GM19023 (cell line): ENCODE results near the gene GOLGA6A.

ENCODE experiments used
- ATAC-seq: cut with Tn5 transposase; IDR thresholded peaks from one replicate; pipeline ENCODE4 v1.9.1; 2021; ENCODE audit warnings: mild to moderate bottlenecking, moderate library complexity; ENCODE audit not compliant: unreplicated experiment

GOLGA6A gene

DNA sequence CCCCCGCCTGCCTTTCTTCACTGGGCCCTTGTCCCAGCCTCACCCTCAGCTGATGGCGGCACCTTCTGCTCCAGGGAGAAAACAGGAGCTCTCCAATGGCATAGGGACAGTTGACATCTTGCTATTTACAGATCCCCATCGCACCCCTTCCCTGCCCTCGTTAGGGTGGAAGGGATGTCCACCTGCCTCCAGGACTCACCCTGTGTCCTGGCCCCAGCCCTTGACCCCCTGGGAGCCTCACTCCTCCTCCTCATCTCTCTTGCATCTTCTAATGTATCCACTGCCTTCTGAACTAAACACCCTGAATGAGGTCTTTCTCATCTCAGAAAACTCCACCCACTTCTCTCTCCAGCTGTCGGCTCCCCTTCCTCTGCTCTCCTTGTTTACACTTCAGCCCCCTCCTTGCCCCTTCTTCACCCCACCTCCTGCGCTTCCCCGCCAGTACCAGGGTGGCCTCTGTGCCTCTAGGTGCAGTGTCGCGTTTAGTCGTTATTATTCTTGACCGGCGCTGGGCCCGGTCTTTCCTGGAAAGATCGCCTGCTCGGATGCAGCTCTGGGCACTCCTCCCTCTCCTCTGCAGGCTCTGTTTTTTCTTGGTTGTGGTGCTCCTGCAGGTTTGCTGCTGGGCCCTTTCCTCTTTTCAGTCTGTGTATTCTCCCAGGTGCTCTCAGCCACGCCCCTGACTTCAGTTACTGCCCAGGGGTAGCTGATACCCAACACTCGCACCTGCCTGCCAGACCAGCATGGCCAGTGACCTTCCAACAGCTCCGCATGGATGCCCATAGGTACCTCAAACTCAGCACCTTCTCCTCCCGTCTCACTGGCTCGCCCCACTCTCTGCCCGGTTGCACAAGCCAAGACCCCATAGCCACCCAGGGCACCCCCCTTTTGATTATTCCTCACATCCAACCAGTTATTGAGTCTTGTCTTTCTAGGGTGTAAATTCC is 44.9 kb downstream of the GOLGA6A start:
- ATAC-seq: no peak

DNA sequence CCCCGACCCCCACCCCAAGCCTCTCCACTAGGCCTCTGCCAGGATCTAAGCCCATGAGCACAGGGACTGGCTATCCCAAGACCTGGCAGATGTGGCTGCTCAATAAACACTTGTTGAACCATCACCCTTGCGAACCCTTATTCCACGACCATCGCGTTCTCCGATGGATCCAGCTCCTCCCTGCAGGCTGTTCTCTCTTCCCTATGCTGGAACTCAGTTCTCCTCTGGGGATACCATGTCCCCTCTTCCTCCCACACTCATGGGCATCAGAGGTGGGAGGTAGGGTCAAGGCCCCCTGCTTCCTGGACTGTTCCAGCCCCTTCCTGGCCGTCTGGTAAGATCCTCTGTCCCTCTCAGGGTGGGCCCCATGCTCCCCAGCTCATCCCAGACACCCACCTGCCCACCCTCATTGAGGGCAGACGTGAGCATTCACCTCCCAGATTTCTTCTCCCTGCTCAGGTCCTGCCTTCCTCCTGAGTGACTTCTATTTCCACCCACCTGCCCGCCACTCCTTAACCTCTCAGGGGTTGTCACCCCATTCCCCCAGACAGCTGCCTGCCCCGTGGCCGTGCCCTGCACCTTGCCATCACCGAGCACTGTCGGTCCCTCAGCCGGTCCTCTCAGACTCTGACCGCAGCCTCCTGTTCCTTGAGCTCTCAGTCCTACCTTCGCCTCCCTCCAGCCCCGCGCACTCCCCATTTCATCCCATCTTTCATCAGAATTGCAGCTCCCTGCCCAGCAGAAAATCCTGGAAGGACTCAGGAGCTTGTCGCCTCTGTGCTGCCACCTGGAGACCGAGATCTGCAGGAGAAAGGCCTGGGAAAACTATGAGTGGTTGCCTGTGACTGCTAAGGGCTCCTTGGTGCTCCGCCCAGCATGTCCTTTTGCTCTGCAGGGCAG is 45.8 kb downstream of the GOLGA6A start:
- ATAC-seq: no peak

DNA sequence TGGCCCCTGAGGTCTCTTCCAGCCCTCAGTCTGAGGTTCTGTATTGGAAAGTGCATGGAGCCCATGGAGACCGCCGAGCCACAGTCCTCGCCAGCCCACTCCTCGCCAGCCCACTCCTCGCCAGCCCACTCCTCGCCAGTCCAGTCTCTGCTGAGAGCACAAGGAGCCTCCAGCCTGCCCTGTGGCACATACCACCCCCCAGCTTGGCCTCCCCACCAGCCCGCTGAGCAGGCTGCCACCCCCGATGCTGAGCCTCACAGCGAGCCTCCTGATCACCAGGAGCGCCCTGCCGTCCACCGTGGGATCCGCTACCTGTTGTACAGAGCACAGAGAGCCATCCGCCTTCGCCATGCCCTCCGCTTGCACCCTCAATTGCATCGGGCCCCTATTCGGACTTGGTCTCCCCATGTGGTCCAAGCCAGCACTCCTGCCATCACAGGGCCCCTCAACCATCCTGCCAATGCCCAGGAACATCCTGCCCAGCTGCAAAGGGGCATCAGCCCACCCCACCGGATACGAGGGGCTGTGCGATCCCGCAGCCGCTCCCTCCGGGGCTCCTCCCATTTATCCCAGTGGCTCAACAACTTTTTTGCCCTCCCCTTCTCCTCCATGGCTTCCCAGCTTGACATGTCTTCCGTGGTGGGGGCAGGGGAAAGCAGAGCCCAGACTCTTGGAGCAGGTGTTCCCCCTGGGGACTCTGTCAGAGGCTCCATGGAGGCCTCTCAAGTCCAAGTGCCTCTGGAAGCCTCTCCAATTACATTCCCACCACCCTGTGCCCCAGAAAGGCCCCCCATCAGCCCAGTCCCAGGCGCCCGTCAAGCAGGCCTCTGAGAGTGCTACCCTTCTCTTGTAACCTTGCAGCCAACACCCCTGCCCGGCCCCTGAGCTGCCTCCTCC is 47.0 kb downstream of the GOLGA6A start:
- no peak for ATAC-seq

DNA sequence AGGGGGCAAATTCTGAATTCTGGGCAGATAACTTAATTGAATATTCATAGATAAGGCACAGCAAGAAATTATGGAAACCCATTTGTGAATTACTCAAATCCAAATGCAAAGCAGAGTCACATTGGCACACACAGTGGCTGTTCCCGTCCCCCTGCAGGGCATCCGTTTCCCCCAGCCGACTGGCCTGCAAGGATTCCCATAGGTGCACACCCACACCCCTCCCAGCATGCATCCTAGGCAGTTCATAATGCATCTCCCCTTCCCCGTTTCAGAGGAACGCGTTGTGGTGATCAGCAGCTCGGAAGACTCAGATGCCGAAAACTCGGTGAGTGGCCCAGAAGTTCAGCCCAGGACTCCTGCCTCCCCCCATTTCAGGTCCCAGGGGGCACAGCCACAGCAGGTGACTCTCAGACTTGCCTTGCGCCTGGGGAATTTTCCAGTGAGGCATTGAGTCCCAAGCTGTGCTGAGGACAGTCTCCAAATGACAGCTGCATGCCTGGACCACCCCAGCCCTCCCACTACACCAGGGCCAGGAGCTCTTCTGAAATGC is 48.1 kb downstream of the GOLGA6A start:
- ATAC-seq: no peak

DNA sequence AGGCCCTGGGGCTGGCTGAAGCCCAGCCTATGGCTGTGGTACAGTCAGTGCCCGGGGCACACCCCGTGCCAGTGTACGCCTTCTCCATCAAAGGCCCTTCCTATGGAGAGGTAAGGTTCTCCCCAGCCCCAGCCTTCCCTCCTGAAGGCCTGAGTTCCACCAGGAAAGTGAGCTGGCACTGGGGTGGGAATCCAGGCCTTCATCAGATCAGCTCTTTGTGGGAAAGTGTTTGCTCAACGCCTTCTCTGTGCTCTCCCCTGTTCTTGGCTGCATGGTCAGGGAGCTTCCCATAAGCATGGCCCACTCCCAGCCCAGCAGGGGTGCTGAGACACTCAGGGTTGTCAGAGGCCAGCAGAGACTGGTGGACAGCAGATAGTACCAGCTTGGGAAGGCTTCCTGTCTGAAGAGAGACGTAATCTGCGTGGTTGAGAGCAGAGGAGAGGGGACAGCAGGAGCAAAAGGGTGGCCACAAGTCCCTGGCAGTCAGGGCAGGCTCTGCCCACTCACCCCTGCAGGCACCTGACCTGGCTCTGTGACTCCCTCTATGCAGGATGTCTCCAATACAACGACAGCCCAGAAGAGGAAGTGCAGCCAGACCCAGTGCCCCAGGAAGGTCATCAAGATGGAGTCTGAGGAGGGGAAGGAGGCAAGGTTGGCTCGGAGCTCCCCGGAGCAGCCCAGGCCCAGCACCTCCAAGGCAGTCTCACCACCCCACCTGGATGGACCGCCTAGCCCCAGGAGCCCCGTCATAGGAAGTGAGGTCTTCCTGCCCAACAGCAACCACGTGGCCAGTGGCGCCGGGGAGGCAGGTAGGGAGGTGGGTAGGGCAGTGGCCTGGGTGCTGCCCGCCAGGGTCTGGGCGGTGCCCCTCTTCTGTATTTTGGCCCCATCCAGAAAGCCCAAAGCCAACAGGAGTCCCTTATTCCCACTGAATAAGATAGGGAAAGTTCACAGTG is 49.5 kb downstream of the GOLGA6A start:
- no peak for ATAC-seq

DNA sequence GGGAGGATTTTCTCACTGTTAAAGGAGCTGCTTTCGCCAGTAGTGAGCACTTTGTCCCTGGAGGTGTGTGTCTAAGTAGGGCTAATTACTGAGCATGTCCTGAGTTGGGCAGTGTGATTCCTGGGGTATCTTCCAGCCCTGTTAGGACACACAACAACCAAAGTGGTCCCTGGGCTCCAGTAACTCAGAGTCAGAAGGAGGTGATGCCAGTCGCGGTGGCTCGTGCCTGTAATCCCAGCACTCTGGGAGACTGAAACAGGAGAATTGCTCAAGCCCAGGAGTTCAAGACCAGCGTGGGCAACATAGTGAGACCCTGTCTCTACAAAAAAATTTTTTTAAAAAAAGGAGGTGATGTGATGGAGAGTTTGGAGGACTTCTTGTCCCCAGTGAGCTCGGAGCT is 50.3 kb downstream of the GOLGA6A start:
- ATAC-seq: no peak

DNA sequence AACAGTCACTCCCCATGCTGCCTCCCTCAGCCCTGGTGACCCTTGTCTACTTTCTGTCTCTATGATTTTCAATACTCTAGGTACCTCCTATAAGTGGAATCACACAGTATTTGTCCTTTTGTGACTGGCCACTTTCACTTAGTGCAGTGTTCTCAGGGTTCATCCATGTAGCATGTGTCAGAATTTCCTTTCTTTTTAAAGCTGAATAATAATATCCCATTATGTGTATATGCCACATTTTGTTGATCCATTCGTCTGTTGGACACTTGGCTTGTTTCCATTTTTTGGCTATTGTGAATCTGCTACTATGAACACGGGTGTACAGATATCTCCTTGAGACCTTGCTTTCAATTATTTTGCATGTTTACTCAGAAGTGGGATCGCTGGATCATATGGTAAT is 53.7 kb downstream of the GOLGA6A start:
- no peak for ATAC-seq

DNA sequence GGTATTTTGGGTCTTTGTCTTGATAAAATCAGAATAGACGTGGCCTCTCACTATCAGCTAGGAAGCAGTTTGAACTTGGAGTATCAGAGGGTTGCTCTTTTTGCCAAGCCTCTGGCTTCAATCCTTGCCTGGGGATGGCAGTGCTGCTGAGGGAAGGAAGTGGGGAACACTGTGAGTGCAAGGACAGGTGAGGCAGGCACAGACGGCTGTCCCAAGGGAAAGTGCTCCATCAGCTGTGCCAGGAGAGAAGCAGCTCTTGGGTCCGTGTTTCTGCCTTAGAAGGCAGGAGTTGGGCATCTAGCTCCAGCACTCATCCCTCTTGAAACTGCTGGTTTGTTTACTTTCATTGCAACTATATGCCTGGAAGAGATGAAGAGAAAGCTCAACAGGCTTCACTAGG is 54.7 kb downstream of the GOLGA6A start:
- ATAC-seq: no peak

DNA sequence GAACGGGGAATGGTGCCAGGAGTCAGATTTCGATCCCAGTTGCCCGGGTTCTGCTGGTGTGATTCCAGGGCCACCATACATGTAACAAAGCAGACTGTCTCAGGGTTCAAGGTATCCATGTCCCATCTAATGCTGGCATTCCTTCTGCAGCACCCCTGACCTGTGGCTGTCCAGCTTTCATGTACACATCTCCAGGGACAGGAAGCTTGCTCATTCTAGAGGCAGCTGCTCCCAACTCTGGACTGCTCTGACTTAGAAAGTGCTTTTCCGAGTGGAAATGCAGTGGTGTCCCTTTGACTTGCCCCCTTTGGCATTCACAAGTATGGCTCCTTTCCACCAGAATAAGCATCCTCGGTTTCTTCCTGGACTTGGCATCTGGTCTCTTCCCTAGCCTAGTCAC is 56.9 kb downstream of the GOLGA6A start:
- ATAC-seq: no peak

DNA sequence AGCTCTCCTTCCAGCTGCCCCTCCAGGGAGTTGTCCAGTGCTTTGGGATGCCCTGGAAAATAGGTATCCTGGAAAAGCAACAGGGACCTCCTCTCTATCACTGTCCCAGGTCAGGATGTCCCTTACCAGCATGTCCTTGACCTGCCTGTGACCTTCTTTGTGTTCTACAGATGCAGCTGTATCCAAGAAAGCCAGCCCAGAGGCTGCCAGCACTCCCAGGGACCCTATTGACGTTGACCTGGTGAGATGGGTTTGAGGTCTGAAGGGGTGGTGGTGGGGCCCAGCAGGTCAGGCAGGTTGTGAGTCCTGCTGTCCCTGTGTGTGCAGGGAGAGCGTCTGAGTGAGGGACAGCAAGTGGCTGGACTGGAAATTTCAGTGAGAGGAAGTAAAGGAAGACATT is 57.7 kb downstream of the GOLGA6A start:
- no peak for ATAC-seq

DNA sequence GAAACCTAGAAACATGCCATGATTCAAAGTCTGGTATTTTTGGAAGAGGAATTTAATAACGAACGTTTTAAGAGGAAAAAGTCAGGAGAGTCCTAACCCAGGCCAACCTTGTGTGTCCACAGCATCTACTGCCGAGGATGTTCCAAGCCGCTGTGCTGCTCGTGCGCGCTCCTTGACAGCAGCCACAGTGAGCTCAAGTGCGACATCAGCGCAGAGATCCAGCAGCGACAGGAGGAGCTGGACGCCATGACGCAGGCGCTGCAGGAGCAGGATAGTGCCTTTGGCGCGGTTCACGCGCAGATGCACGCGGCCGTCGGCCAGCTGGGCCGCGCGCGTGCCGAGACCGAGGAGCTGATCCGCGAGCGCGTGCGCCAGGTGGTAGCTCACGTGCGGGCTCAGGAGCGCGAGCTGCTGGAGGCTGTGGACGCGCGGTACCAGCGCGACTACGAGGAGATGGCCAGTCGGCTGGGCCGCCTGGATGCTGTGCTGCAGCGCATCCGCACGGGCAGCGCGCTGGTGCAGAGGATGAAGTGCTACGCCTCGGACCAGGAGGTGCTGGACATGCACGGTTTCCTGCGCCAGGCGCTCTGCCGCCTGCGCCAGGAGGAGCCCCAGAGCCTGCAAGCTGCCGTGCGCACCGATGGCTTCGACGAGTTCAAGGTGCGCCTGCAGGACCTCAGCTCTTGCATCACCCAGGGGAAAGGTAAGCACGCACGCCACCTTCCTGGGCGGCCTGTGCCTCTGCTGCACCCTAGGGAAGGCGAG is 59.5 kb downstream of the GOLGA6A start:
- no peak for ATAC-seq
